AG20443 (cell line): ENCODE data around the gene NR2E3.

ENCODE experiments used
- DNase-seq: peaks from one replicate; pipeline ENCODE4 v3.0.0; 2012; ENCODE audit warnings: low spot score, mixed read lengths

NR2E3 gene

DNA sequence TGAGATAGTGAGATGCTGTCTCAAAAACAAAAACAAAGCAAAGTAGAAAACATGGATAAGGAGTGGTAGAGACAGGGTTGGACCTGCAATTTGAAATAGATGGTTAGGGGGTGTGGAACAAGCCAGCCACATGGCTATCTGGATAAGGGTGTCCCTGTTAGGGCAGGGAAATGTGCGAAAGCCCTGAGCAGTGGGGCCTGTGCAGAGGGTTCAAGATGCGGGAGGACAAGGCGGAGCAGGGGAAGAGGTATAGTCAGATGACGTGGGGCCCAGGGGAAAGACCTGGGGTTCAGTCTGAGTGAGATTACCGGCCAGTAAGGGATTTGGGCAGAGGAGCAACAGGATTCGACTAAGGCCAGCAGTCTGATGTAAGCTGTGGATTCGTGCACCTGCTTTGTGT lies 18.4 kb upstream of the NR2E3 start:
- no peak for DNase-seq

DNA sequence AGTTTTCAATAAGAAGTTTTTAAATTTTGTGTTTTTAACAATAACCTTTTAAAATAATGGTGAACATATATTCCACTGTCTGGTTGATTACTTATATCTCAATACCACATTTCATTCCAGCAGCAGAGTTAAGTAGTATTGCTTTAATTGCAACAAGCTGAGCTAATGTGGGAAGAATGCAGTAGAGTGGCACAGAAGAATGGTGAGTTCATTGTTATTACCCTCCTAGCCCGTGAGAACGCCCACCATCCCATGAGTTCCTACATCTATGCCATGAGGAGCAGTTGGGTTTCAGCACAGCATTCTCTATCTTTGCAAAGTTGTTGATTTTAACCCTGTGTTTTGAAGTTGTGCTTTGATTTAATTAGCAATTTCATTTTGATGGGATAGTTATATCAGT lies 17.8 kb upstream of the NR2E3 start:
- peak; percentile 75 for DNase-seq

DNA sequence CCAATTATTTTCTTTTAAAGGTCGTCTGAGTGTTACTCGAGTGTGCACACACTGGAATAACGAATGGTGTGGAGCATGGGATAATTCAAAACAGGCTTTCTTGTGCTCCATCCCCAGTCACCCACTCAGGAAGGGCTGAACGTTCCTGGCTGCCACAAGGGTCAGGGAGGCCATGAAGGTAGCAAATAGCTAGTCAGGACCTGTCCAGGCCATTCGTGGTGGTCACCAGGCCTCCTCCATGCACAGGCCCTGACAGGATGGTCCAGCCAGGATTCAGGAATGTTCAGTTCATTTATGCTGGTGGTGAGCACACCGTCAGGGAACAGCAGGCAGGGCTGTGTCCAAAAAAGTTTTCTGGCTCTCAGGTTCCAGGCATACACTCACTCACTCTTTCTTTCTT lies 11.7 kb upstream of the NR2E3 start:
- DNase-seq, result no peak

DNA sequence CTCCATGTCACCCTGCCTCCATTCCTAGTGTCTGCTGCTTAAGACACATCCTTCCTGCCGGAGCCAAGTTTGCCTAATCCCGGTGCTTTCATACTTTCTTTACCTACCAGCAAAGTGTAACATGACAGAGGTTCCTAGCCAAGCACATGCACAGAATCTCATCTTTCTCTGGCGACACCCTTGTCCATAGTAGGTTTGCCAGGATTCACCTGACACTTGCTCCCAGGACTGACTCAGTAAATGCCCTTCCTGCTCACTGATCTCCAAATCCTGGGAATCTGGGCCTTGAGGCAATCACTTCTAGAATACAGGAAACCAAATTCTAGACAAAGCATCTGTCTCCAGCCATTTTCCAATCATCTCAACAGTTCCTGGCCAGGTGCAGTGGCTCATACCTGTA lies 10.2 kb upstream of the NR2E3 start:
- DNase-seq, result no peak

DNA sequence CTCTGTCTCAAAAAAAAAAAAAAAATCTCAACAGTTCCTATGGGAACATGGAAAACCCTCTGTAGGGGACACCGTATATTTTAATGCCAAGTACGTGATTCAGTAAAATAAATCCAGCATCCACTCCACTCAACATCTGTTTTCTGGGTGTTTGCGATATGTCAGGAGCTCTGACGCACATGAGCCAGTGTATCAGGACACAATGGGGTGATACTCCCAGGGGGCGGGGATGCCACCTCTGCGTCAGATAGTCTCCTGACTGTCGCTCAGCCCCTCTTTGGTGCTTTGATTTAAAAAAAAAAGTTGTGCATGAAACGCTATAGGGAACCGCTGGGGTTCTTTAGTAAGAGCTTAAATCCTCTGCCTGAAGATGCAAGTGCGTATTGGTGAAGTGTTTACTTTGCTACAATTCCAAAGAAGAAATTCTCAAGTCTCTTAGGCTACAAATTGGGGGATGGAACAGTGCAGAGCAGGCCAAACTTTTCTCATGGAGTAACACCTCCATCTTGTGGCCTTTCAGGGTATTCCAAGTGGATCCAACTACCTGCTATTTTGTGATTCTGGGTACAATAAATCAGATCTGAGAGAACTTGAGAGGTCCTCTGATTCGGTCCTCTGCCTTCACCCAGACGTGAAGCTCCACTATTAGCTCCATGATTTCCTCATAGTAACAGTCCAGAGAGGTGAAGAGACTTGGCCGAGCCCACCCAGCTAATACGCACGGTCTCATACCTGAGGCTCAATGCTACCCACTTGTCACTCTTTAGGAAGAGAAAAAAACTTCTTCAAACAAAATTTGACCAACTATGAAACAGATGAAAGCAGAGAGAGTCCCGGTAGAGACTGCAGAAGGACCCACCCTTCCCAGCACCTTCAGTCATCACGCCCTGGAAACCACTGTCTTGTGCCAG lies 9.3 kb upstream of the NR2E3 start:
- peak; percentile 78 for DNase-seq

DNA sequence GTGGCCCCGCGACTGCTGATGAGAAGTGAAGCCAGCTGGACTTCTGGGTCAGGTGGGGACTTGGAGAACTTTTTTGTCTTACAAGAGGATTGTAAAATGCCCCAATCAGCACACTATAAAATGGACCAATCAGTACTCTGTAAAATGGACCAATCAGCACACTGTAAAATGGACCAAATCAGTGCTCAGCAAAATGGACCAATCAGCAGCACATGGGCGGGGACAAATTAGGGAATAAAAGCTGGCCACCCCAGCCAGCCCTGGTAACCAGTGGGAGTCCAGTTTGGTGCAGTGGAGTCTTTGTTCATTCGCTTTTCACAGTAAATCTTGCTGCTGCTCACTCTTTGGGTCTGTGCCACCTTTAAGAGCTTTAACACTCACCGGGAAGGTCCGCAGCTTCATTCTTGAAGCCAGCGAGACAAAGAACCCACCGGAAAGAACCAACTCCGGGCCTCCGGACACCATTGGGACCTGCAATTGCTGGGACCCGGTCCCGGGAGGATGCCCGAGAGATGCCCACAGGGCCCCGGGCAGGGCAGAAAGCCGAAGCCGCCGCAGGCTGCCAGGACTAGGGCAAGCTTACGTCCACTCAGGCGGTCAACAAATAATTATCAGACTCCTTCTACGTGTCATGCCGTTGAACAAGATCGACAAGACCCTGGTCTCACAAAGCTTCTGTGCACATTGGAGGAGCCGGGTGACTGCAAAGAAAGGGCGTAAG lies 8.3 kb upstream of the NR2E3 start:
- DNase-seq, result no peak

DNA sequence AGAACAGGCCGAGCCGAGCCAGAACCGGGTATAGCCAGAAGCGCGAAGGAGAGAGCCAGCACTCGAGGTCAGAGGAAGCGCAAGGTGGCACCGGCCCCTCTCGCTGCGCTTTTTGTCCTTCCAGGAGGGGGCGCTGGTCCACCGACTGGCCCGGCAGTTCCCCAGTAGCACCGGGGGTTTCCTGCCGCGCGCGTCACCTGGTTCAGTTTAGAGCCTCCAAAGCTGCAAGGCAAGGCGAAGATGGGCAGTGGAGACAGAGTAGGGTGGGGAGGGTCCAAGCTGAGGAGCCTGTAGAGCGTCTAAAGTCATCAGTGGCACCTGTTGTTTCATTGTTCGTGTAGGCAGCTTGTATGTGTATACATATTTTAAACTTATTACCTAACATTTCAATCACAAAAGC lies 7.6 kb upstream of the NR2E3 start:
- DNase-seq, result no peak

DNA sequence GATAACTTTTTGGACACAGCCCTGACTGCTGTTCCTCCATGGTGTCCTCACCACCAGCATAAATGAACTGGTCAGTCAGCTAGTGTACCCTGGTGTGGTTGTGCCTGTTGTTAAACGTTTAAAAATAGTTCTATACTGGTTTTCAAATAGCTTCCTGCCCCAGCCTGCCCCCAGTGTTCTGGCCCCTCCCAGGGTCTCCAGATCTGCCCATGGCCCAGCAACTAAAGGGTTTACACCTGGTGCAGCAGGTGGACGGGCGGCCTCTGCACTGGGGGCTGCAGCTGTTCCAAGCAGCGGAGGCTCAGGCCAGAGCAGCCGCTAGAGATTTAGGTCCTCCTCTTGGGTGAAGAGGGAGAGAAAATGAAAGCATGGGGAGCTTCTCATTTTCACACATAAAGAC lies 6.1 kb upstream of the NR2E3 start:
- DNase-seq, result no peak

DNA sequence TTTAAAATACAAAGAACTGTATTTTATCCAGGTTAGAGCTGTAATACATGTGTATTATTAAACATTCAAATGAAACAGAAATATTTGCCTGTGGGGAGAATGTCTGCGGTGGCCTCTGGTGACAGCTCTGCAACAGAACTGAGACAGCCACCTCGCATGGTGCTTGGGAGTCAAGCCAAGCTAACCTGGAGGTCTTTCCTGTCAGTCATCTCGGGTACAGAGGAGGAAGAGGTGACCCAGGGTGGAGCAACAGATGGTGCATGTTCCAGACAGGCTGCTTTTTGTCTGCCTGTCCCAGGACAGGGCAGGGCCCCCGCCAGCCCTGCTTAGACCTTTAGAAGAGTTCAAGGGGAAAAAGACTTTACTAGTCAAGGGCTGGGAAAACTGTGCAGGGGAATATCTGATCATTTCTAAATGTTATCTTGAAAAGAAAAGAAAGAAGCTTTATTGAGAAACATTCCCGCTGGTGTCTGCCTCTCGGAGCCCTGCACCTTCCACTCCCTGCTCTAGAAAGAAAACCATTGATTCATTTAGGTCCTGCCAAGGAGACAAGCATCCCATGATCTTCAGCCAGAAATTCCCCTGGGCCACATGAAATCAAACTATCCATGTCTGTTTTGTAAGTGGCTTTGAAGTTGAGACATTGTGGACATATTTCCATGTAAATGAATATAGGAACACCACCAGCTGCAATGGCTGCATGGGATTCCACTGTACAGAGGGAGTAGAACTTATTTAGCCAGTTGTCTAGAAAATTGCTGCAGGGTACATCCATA lies 5.5 kb upstream of the NR2E3 start:
- no peak for DNase-seq

DNA sequence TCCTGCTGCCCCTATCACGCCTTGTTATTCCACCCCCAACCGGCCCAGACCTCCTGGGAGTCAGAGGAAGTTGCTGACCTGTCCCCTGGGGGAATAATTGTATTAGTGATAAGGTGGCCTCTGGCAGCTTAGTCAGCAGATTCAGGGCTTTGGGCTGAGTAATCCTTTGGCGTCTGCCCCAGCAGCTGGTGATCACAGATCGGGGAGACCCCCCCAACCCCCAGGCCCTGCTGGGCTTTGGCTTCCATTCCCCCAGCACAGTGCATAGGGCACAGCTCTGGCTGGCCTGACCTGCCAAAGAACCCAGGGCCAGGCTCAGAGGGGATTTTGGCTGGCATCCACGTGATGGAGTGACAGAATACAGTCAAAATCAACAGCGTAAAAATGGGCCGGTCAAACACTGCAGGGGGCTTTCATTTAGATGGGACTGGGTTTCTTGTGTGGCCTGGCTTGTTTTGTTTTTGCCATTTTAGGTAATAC lies 3.9 kb upstream of the NR2E3 start:
- no peak for DNase-seq

DNA sequence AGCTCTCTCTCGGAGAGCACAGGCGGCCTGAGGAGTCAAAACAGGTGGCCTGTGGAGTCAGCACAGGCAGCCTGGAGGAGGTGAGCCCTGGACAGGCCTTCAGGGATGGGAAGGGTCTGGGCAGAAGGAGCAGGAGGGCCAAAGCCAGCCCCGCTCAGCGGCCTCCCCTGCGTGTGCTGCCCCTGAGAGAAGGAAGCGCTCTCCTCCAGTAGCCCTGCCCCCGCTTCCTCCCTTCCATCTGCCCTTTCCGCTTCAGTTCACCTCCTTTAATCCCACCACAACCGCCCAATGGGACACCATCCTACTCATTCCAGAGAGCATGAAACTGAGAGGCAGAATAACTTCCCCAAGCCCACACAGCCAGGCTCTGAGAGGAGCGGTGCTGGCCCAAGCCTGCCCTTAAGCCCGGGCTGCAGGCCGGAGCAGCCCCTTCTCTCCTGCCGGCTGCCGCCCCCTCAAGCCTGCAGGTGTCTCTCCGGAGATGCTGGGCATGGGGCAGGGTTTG lies 3.2 kb upstream of the NR2E3 start:
- no peak for DNase-seq

DNA sequence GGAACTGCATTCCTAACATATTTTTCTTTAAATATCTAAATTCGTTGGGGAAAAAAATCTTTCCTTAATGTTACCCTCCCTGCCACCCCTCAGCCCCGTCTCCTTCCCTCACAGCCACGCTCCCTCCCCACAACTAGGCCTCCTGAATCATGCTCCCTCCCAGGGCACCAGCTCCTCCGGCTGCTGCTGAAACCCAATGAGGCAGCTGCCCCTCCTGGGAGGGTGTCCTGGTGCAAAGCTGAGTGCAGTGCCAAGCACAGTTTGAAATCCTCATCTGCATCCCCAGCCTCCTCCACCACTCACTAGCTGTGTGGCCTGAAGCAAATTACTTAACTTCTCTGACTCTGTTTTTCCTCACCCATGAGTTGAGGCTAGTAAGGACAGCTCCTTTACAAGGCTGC lies 2.7 kb upstream of the NR2E3 start:
- peak; percentile 47 for DNase-seq

DNA sequence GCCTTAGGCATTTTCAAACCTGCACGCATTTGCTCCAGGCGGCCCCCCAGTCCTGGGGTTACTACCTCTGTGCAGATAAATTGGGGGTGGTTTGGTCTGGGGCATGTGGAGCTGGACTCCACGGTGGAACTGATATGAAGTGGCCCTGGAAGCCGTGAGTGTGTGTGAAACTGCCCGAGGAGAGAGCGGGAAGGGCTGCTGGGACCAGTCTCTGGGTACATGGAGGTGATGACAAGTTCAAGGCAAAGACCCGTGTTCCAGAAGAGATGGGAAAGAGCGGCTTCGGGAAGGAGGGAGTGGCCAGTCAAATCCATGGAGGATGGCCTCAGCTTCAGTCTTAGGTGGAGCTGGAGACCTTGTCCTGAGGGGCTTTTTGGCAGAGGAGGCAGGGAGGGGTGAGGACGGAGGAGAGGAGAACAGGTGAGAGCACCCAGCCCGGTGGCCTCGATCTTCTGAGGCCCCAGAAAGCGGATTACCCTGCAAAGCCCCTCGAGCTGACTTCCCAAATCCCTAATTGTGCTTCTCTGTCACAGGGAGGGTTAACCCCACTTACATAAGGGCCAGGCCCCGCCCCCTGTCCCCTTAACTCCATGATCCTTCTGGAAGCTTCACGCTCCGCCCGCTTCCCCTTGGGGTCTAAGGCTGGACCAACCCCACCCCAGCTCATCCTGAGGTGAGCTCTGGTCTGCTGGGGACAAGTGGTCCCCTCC lies 1.9 kb upstream of the NR2E3 start:
- no peak for DNase-seq

DNA sequence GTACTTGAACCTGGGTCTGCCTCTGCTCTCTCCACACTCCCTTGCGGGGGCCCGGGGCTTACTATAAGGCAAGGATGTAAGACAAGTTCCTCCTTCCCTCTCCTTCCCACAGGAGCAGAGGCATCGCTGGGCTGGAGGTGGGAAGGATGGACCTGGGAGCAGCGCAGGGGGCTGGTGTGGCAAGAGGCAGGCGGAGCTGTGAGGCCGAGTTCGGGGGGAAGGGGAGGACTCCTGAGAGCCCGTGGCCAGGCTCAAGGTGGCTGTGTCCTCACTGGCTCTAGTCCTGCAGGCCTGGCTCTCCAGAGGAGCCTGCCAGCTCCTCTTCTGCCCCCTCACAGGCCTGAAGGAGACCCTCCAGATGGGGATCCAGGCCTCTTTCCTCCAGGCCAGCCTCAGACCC lies 1.0 kb upstream of the NR2E3 start:
- DNase-seq, result no peak

DNA sequence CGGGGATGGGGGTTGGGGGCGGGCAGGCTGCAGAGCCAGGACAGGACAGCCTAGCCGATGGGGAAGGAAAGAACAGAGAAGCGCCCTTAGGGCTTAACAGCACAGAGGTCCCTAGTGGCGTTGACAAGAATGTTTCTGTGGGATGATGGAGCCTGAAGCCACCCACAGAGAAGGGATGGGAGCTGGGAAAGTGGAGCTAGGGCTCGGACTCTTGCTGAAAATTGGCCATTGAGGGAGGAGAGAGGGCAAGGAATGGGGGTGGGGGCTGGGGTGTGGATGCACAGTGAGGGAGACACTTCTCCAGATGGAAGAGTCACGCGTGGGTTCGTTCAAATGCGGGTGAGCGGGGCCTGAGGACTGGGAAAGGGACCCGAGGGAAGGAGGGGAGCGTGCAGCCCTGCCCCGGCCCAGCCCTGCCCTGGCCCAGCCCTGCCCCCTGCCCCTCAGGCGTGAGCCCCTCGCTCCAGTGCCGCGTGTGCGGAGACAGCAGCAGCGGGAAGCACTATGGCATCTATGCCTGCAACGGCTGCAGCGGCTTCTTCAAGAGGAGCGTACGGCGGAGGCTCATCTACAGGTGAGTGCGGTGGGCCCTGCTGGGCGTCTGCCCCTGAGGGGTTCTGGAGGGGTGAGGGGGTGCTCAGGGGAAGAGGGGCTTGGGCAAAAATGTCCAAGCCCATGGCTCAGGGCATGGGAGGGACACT lies 832 bp downstream of the NR2E3 start:
- DNase-seq, result no peak

DNA sequence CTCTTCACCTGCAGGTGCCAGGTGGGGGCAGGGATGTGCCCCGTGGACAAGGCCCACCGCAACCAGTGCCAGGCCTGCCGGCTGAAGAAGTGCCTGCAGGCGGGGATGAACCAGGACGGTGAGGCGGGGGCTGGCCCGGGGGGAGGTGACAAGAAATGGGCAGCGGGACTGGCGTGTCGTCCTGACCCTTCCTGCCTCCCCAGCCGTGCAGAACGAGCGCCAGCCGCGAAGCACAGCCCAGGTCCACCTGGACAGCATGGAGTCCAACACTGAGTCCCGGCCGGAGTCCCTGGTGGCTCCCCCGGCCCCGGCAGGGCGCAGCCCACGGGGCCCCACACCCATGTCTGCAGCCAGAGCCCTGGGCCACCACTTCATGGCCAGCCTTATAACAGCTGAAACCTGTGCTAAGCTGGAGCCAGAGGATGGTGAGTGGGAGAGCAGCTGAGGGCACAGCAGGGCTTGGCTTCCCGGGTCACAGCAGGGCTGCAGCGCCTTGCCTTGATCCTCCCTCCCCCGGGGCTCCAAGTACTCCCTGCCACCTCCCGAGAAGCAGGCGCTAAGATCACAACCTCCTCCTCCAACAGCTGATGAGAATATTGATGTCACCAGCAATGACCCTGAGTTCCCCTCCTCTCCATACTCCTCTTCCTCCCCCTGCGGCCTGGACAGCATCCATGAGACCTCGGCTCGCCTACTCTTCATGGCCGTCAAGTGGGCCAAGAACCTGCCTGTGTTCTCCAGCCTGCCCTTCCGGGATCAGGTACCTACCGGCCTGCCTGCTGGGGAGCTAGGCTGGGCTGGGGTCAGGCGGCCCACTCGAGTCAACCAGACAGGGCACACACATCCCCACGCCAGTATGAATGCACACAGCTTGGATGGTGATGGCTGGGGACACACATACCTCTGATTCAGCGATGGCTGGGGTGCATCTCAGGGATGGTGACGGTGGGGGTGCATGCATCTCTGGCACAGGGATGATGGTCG lies 1.7 kb downstream of the NR2E3 start:
- no peak for DNase-seq

DNA sequence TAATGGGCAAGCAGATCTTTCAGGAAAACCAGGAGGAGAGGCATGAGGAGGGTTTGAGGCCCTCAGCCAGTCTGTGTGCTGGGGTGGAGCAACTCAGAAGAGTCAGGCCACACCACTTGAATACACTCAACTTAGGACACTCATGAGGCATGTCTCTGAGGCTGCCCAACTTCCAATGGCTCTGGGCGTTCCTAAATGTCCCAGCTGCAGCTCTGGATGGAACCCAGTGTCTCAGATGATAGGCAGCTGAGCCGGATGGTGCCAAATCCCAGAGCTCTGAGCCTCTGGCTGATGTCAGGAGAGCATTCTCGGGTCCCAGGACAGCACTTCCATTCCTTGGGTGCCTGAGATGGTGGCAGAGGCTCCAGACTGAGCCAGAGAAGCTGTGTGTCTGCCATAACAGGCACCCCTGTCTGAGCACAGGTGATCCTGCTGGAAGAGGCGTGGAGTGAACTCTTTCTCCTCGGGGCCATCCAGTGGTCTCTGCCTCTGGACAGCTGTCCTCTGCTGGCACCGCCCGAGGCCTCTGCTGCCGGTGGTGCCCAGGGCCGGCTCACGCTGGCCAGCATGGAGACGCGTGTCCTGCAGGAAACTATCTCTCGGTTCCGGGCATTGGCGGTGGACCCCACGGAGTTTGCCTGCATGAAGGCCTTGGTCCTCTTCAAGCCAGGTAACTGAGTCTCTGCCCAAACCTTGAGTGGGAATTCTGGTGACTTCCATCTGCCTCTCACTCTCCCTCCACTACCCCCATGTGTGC lies 2.8 kb downstream of the NR2E3 start:
- peak; percentile 68 for DNase-seq

DNA sequence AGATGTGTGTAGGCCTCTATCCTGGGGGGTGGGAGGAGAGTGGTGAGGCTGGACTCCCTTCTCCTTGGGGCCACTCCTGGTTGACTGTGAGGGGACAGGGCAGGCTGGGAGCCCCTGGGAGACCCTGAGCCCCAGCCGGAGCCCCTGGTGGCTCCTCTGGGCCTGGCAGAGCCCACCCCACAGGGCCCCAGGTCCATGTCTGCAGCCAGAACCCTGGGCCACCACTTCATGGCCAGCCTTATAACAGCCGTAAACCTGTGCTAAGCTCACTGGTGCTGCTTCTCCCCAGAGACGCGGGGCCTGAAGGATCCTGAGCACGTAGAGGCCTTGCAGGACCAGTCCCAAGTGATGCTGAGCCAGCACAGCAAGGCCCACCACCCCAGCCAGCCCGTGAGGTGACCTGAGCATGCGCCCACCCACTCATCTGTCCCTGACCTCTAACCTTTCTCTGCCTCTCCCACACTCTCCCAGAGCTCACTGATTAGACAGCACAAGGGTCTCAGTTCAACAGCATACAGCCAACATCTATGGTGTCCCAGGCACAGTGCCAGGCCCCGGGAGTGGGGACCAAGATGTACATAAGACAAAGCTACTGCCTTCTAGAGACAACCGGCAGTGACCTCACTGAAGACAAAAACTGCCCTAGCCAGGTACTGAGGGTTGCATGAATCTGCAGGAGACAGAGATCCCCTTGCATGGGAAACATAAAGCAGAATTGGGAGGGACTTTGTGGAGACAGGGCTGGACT lies 3.5 kb downstream of the NR2E3 start:
- DNase-seq, result no peak
